ENCODE data around the gene CDC14B.
"Not testable (repeated sequence)": the region's sequence is repeated elsewhere in the genome, so short reads cannot be mapped to it uniquely, and the experiment has no call there.

DNA sequence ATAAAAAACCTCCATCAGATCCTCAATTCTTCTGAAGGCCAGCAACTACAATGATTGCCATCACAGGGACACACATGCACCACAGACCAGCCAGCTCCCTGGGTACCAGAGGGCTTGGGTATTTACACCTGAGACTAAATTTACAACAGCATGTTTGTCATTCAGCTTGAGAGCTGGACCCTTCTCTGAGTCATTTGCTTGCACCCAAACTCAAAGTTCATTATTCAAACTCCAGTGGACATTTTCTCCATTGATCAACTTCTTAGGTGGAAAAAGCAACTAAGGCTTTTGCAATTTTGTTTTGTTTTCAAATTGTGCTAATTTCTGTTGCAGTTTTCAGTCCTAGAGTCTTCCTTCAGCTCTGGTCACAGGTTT lies 116.3 kb downstream of the CDC14B start:
- TF ChIP-seq POLR2A, CTCF (IDR thresholded peaks at IDR 0.05): not testable (repeated sequence)
